ENCODE results near the gene PLCB4. TPM values are rescaled to one million over a fixed set of nuclear protein-coding genes. Genes with fewer than 3 reads are reported as not detected.
"Not testable (repeated sequence)": the region's sequence is repeated elsewhere in the genome, so short reads cannot be mapped to it uniquely, and the experiment has no call there.

Gene PLCB4
- total RNA-seq: 20.5 TPM
- long read RNA-seq, partial matches to known transcripts: 18 of 37 reads
- long read RNA-seq, other reads (novel, unspliced or antisense): 19 of 37 reads

GRCh38 chr20:9068841-9069663 lies at the start of gene PLCB4:
PLCB4 (plus strand) TSS chr20:9069087; CDS start chr20:9307815, 238,728 bp downstream.
- peak; percentile 78 for DNase-seq (ENCODE audit: low spot score)
- intact Hi-C loops (cut with DNase I): loop anchor here (5.0 to 10.0 kb wide), 4 partner anchors 98 to 286 kb away; no protein-coding TSS in a partner anchor

- intact Hi-C loops (cut with DNase I): no loop called here
- no peak for DNase-seq (ENCODE audit: low spot score)
Measured at GRCh38 chr20:9019833-9020232, 49.1 kb upstream of the PLCB4 start.

GRCh38 chr20:9021216-9021615 lies 47.7 kb upstream of the PLCB4 start:
- intact Hi-C loops (cut with DNase I): no loop called here
- no peak for DNase-seq (ENCODE audit: low spot score)

GRCh38 chr20:9021699-9022098 lies 47.2 kb upstream of the PLCB4 start:
- intact Hi-C loops (cut with DNase I): no loop called here
- DNase-seq (ENCODE audit: low spot score): no peak

GRCh38 chr20:9022376-9022775 lies 46.5 kb upstream of the PLCB4 start:
- DNase-seq (ENCODE audit: low spot score): no peak
- intact Hi-C loops (cut with DNase I): no loop called here

- DNase-seq (ENCODE audit: low spot score): no peak
Measured at GRCh38 chr20:9024606-9025005, 44.3 kb upstream of the PLCB4 start.

GRCh38 chr20:9025011-9025410 lies 43.9 kb upstream of the PLCB4 start:
- DNase-seq (ENCODE audit: low spot score): no peak
- intact Hi-C loops (cut with DNase I): no loop called here

More at GRCh38 chr20:9024606-9025005, 44.3 kb upstream of the PLCB4 start:
- intact Hi-C loops (cut with DNase I): no loop called here

GRCh38 chr20:9025643-9026042 lies 43.2 kb upstream of the PLCB4 start:
- intact Hi-C loops (cut with DNase I): no loop called here

GRCh38 chr20:9027626-9028025 lies 41.3 kb upstream of the PLCB4 start:
- DNase-seq (ENCODE audit: low spot score): no peak
- intact Hi-C loops (cut with DNase I): no loop called here

More at GRCh38 chr20:9025643-9026042, 43.2 kb upstream of the PLCB4 start:
- no peak for DNase-seq (ENCODE audit: low spot score)

- DNase-seq (ENCODE audit: low spot score): no peak
- intact Hi-C loops (cut with DNase I): no loop called here
Measured at GRCh38 chr20:9028419-9028818, 40.5 kb upstream of the PLCB4 start.

GRCh38 chr20:9031991-9032390 lies 36.9 kb upstream of the PLCB4 start:
- no peak for DNase-seq (ENCODE audit: low spot score)
- intact Hi-C loops (cut with DNase I): no loop called here

GRCh38 chr20:9032758-9033157 lies 36.1 kb upstream of the PLCB4 start:
- intact Hi-C loops (cut with DNase I): no loop called here
- DNase-seq (ENCODE audit: low spot score): no peak

GRCh38 chr20:9035126-9035525 lies 33.8 kb upstream of the PLCB4 start:
- intact Hi-C loops (cut with DNase I): no loop called here
- no peak for DNase-seq (ENCODE audit: low spot score)

GRCh38 chr20:9036593-9036992 lies 32.3 kb upstream of the PLCB4 start:
- intact Hi-C loops (cut with DNase I): no loop called here
- DNase-seq (ENCODE audit: low spot score): no peak

GRCh38 chr20:9038791-9039535 lies 29.9 kb upstream of the PLCB4 start:
- intact Hi-C loops (cut with DNase I): no loop called here
- DNase-seq (ENCODE audit: low spot score): no peak

- DNase-seq (ENCODE audit: low spot score): no peak
- intact Hi-C loops (cut with DNase I): no loop called here
Measured at GRCh38 chr20:9040863-9041524, 27.9 kb upstream of the PLCB4 start.

- no peak for DNase-seq (ENCODE audit: low spot score)
- intact Hi-C loops (cut with DNase I): no loop called here
Measured at GRCh38 chr20:9043364-9043763, 25.5 kb upstream of the PLCB4 start.

GRCh38 chr20:9047928-9048327 lies 21.0 kb upstream of the PLCB4 start:
- DNase-seq (ENCODE audit: low spot score); intact Hi-C loops (cut with DNase I): not testable (repeated sequence)

- DNase-seq (ENCODE audit: low spot score): no peak
- intact Hi-C loops (cut with DNase I): no loop called here
Measured at GRCh38 chr20:9051508-9051907, 17.4 kb upstream of the PLCB4 start.

GRCh38 chr20:9052136-9052535 lies 16.8 kb upstream of the PLCB4 start:
- intact Hi-C loops (cut with DNase I): no loop called here

More at GRCh38 chr20:9052136-9052535, 16.8 kb upstream of the PLCB4 start:
- no peak for DNase-seq (ENCODE audit: low spot score)
